ENCODE results near the gene C16orf86.

Gene C16orf86

GRCh38 chr16:67666559-67667452 lies at the start of gene C16orf86, which contains the start of gene ENKD1:
C16orf86 (plus strand) TSS chr16:67666814; CDS start chr16:67666971, 157 bp downstream.
ENKD1 (minus strand) TSS chr16:67666750; CDS start chr16:67666442, 308 bp downstream.
- TF ChIP-seq CTCF (IDR thresholded peaks at IDR 0.05) = no peak

- TF ChIP-seq CTCF (IDR thresholded peaks at IDR 0.05) = no peak
Measured at GRCh38 chr16:67628216-67628615, 38.4 kb upstream of the C16orf86 start.

- no peak for TF ChIP-seq CTCF (IDR thresholded peaks at IDR 0.05)
Measured at GRCh38 chr16:67632415-67633172, 34.0 kb upstream of the C16orf86 start.

GRCh38 chr16:67636713-67637112 lies 29.9 kb upstream of the C16orf86 start:
- no peak for TF ChIP-seq CTCF (IDR thresholded peaks at IDR 0.05)

GRCh38 chr16:67637625-67638024 lies 29.0 kb upstream of the C16orf86 start:
- no peak for TF ChIP-seq CTCF (IDR thresholded peaks at IDR 0.05)

GRCh38 chr16:67641779-67642708 lies 24.6 kb upstream of the C16orf86 start:
- no peak for TF ChIP-seq CTCF (IDR thresholded peaks at IDR 0.05)

- no peak for TF ChIP-seq CTCF (IDR thresholded peaks at IDR 0.05)
Measured at GRCh38 chr16:67644038-67644437, 22.6 kb upstream of the C16orf86 start.

Measured in LNCAP (cell line).